GM19043 (cell line): ENCODE results near the gene TCF7L2.
A peak's percentile ranks its signal among the peaks of the same experiment; 100 is the strongest.

Source experiments
- ATAC-seq: cut with Tn5 transposase; IDR thresholded peaks from one replicate; pipeline ENCODE4 v1.9.1; 2021; ENCODE audit warnings: low read depth; ENCODE audit not compliant: unreplicated experiment

Gene TCF7L2

DNA sequence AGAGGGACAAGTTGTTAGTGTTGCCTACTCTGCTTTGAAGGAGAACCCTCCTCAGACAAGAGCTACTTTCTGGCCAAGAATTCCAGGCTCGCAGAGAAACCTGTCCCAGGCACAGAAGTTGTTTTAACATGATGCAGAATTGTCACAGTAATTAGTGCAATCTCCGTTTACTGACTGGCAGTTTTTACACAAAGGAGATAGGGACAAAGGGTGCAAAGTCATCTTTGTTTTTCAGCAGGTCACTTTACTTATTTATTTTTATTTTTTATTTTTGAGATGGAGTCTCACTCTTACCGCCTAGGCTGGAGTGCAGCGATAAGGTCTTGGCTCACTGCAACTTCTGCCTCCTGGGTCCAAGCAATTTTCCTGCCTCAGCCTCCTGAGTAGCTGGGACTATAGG, 12.3 kb downstream of the TCF7L2 start:
- ATAC-seq, result no peak

GRCh38 chr10:112963835-112964234, 13.8 kb downstream of the TCF7L2 start:
- ATAC-seq, result no peak

GRCh38 chr10:112964482-112964881, 14.4 kb downstream of the TCF7L2 start:
- no peak for ATAC-seq

DNA sequence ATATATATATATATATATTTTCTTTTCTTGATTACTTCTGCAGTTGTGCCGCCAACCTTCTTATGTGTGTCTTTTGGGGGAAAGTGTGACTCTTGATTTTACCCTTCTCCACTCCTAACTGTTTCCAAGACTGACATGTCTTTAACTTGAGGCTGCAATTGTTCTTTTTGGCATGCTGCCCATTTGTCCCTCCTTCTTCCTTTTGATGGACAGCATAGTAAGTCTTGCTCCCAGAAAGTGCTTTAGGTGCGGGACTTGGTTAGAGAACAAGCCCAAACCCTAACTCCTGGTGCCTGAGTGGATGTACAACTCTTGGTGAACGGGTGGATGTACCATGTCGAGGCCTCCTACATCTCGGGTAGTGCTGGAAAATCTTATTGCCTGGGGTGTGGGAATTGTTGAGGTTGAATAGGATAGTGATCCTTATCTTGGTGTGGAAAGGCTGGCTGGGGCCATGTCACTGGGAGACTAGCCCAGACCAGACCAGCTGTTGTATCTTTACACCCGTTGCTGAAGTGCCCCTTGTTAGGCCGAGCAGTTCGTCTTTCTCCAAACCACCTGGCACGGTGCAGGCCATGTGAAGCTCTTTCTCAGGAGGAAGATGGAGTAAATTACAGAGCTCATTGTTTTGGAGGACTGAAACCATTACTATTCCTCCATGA, 16.3 kb downstream of the TCF7L2 start:
- no peak for ATAC-seq

GRCh38 chr10:112967200-112967599, 17.2 kb downstream of the TCF7L2 start:
- no peak for ATAC-seq

- no peak for ATAC-seq
These were observed 19.1 kb downstream of the TCF7L2 start for GRCh38 chr10:112969131-112969530.

- no peak for ATAC-seq
These were observed 19.5 kb downstream of the TCF7L2 start for GRCh38 chr10:112969542-112969941.

- no peak for ATAC-seq
These were observed 20.0 kb downstream of the TCF7L2 start for GRCh38 chr10:112970021-112970420.

GRCh38 chr10:112972606-112973005, 22.6 kb downstream of the TCF7L2 start:
- no peak for ATAC-seq

DNA sequence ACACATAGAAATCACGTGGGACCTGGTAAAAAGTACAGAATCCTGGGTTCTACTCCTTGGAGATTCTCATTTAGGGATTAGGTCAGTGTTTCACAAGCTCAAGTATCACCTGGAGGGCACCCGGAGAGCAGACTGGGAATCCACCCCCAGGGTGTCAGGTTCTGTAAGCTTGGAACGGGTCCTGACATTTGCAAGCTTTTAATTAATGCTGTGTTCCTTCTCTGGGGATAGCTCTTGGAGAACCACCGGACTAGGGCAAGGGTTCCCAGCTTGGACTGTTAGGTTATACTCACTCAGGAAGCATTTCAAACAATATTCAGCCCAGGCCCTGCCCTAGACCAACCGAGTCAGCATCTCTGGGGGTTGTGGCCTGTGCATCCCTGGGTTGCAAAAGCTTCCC, 23.0 kb downstream of the TCF7L2 start:
- no peak for ATAC-seq

DNA sequence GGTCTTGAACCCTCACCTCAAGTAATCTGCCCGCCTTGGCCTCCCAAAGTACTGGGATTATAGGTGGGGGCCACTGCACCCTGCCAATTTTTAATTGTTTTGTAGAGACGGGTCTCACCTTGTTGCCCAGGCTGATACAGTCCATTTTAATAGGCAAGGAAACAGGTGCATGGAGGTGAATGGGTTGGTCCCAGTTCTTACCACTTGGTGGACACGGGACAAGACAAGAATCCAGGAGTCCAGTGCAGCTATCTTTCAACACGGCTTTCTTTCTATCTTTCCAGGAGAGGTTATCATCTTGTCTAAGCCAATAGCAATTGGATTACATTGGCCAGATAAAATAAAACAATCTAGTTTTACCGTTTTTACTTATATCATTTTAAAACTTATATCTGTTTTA, 23.8 kb downstream of the TCF7L2 start:
- no peak for ATAC-seq

DNA sequence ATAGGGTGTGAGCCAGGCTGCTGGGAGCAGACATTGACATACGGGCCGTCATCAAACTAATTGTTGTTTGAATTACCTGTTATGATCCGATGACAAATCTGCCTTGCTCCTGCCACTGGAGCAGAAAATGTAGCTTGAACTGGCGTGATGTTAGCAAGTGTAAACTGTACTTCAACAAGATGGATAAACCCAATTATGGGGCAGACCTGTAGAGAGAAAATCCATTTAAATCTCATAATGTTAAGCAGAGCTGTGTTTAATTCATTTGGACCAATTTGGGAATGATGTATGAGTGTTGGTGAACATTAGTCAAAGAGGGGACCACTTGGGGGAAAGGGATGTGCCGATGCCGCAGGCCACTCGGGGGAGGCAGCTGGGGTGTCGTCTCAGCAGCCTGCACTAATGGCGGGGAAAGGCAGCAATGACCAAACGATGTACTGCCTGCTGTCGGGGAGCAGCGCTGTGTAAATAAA, 27.4 kb downstream of the TCF7L2 start:
- ATAC-seq, result no peak

DNA sequence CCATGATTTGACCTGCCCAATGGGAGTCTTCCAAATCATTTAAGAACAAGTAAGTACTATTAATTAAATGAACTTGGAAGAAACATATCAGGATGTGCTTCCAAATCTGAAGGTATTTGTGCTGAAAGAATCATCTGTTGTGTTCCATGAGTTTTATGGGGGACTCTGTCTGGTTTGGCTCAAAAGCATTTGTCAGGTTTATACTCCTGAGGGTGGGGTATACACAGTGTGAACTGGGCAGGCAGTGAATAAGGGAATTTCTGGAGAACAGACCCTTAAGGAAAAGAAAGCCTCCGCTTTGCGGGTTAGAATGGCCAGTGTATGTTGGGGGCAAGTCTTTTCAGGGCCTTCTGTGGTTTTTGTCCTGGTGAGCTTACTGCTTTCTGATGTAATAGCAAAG, 29.9 kb downstream of the TCF7L2 start:
- no peak for ATAC-seq

- no peak for ATAC-seq
These were observed 30.9 kb downstream of the TCF7L2 start for GRCh38 chr10:112980937-112981336.

- ATAC-seq, result peak; percentile 96
These were observed 31.5 kb downstream of the TCF7L2 start for GRCh38 chr10:112981553-112981952.

DNA sequence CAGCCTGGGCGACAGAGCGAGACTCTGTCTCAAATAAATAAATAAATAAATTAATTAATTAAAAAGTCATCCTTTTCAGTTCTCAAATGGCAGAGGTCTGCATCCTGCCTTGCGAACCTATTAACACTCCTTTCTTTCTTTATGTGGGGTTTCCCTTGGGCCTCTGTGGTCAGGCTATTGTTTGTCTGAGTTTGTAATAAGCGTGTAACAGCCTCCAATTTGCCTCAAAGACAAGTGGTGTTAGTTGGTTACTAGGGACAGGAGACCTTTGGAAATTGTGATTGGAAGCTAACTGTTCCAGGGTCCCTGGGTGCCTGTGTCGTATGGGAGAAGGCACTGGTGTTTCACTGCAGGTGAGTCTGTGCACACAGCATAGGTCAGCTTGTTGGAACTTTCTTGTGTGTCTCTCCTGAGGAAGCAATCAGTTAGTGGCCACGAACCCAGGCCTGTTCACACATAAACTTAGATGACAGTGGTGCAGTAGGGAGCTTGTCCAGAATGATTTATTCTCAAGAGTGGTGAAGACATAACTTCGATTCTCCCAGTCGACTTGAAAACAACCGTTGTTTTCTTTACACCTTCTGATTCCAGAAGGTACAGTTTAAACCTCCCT, 33.5 kb downstream of the TCF7L2 start:
- ATAC-seq, result no peak

- ATAC-seq, result no peak
These were observed 34.7 kb downstream of the TCF7L2 start for GRCh38 chr10:112984756-112985155.

DNA sequence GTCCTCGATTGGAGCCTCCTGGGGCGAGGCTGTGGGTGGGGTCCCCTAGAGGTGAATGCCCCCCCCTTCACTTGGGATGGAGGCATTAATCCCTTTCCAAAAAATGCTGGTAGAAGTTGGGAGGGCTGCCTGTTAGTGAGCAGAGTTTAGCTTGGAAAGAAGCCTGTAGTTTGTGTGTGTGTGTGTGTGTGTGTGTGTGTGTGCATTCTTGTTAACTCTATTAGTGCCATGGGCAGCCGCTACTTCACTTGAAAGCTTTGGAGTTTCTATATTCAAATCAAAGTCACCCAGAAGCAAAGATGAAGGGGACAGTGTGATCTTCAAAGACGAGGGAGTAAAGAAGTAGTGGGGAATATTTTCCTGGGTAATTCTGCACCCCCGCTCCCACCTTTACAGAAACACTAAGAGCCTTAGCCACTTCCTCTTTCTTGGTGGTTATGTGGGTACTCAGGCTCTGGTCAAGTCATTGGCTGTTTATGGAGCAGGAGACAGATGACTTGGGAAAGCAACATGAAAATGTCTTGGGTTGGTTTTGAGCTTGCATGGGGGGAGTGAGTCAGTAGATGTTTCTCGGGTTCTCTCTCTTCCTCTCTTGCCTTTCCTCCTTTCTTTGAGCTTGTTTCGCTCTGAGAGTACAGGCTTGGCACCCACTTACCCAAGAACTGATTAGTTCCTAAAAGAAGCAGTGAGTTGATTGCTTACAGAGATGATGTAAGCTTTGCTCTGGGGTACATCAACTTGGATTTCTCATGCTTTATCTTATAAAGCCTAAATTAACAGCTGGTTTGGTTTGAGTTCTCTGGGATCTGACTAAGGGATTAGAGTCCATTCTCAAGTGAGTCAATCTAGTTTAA, 35.9 kb downstream of the TCF7L2 start:
- ATAC-seq, result no peak

DNA sequence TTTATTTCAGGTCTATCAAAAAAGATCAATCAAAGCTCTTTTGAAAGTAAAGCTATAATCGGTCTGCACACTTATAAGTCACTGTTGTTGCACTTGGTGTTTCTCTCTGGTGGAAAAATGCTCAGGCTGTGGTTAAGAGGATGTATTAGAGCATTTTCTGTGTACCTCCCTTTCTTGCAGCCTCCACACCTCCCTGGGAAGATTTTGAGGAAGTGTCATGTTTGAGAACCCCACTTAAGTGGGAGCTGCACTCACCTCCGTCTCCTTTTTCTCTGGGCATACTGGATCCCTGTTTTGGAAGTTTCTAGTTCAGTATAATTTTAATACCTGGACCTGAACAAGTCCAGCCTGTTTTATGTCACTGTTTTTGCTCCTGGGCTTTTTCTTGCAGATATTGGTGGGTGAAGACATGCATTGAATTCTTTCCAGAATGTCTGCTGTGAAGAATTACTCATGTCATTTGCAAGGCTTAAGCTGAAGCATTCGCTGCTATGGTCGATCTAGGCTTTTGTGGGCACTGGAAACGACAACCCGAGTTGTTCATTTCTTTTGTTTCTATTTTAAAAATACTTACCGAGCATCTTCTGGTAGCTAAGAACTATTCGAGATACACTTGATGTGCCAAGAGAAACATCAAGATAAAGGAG, 36.6 kb downstream of the TCF7L2 start:
- no peak for ATAC-seq

DNA sequence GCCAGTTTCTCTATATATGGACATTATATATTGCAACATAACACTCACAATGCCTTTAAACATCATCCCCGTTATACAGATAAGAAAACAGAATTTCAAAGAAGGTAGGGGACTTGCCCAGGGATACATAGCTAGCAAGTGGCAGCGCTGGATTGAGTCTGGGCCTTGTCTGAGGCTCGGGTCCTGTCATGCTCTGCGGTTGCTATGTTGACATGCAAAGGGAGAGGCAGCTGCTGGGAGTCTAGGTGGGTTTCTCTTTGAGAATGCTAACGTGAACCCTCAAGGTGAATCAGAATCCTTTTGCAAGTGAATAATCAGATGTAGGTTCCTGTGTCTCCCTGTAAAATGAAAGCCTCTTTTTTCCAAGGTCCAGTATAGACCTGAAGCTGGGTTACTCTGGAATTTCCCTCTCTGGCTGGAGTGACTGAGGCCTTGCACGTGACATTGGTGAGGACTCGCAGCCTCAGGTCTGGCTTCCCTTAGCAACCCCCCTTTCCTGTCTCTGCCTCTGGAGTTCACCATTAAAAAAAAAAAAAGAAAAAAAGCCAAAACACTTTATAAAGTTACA, 38.9 kb downstream of the TCF7L2 start:
- ATAC-seq, result no peak

GRCh38 chr10:112989826-112990225, 39.8 kb downstream of the TCF7L2 start:
- no peak for ATAC-seq
